Thoracic aorta (tissue), 2 donors: ENCODE results near the gene GAS5. TPM values are rescaled to one million over a fixed set of nuclear protein-coding genes. Genes with fewer than 3 reads are reported as not detected.
"Not testable (repeated sequence)": the region's sequence is repeated elsewhere in the genome, so short reads cannot be mapped to it uniquely, and the experiment has no call there.

Source experiments
- ATAC-seq: fragments of 150-250 bp; one replicate; pipeline ENCODE4 v1.8.0; 2017; ENCODE audit warnings: low read depth; ENCODE audit not compliant: insufficient number of reproducible peaks, low FRiP score
- DNase-seq: peaks from one replicate; pipeline ENCODE4 v3.0.0-alpha.2; 2020; ENCODE audit warnings: low spot score
- H3K27ac ChIP-seq, 2 donors: fragments of 200-600 bp; sonication (generic); 1 replicate in 1 of 2; 2 replicates in 1 of 2; pipeline ENCODE4 v1.5.1; 2016; ENCODE audit warnings: mild to moderate bottlenecking in 2 of 2, moderate library complexity in 2 of 2
- H3K27me3 ChIP-seq: fragments of 200-600 bp; sonication (generic); replicated peaks from 2 replicates; pipeline ENCODE4 v1.6.0; 2016; ENCODE audit warnings: mild to moderate bottlenecking; ENCODE audit not compliant: insufficient read depth
- H3K36me3 ChIP-seq: fragments of 200-600 bp; sonication (generic); one replicate; pipeline ENCODE4 v1.5.1; 2016
- H3K4me1 ChIP-seq, 2 donors: fragments of 200-600 bp; sonication (generic); 1 replicate in 1 of 2; 2 replicates in 1 of 2; pipeline versions ENCODE4 v1.5.1 to v1.6.0; 2016; ENCODE audit warnings: low read depth in 2 of 2, mild to moderate bottlenecking in 1 of 2; ENCODE audit not compliant: control insufficient read depth in 1 of 2
- H3K4me3 ChIP-seq: fragments of 200-600 bp; sonication (generic); 2 replicates; pipeline ENCODE4 v1.5.1; 2016; ENCODE audit warnings: mild to moderate bottlenecking
- H3K9me3 ChIP-seq: fragments of 200-600 bp; sonication (generic); 2 replicates; pipeline ENCODE4 v1.5.1; 2016
- CTCF ChIP-seq: fragments of 200-600 bp; sonication (generic); IDR thresholded peaks from one replicate; pipeline ENCODE4 v1.5.1; 2019; ENCODE audit warnings: antibody characterized with exemption
- total RNA-seq, 2 donors: library from RNA; depleted of rRNA; stranded (reverse); fragments of >200 nt; gene quantifications; one replicate each; pipeline versions ENCODE4 v1.1.0 to v1.2.3, GENCODE V29; 2016

Gene GAS5
- total RNA-seq, 2 donors from 2014 or later = 120 to 294 TPM

GRCh38 chr1:173862769-173863223, 5.0 kb downstream of the GAS5 start:
- Histone ChIP-seq H3K27ac (no peak overlapping the region), H3K36me3 (peaks cover 27% of the 10 kb centered on the region), H3K9me3 (no peaks in the 10 kb centered on the region), H3K4me3 (no peak overlapping the region), H3K27me3 (no peaks in the 10 kb centered on the region), H3K4me1 (peaks cover 11 to 25% of the 10 kb centered on the region in 2 donors)
- DNase-seq (no peak), ATAC-seq (no peak)
- TF ChIP-seq CTCF = no peak

GRCh38 chr1:173862146-173862768, 5.5 kb downstream of the GAS5 start:
- peaks cover 11 to 22% of the 10 kb centered on the region in 2 donors for H3K4me1 ChIP-seq
- not testable (repeated sequence) for H3K27ac ChIP-seq, H3K9me3 ChIP-seq, H3K4me3 ChIP-seq, DNase-seq, H3K27me3 ChIP-seq, ATAC-seq
- H3K36me3 ChIP-seq = peaks cover 27% of the 10 kb centered on the region

GRCh38 chr1:173861731-173862145, 6.1 kb downstream of the GAS5 start:
- no peak for TF ChIP-seq CTCF
- peaks cover 27% of the 10 kb centered on the region for H3K36me3 ChIP-seq
- DNase-seq (no peak), ATAC-seq (no peak)
- no peak overlapping the region for H3K4me3 ChIP-seq
- H3K27ac ChIP-seq = no peak overlapping the region
- H3K4me1 ChIP-seq = peaks cover 9 to 17% of the 10 kb centered on the region in 2 donors
- no peaks in the 10 kb centered on the region for H3K27me3 ChIP-seq
- no peaks in the 10 kb centered on the region for H3K9me3 ChIP-seq

- no peak for ATAC-seq
- no peak for DNase-seq
- no peak overlapping the region for H3K4me3 ChIP-seq
- H3K4me1 ChIP-seq = peaks cover 0 to under 1% of the 10 kb centered on the region in 2 donors
- no peak for TF ChIP-seq CTCF
- H3K27ac ChIP-seq = no peak overlapping the region
- no peaks in the 10 kb centered on the region for H3K9me3 ChIP-seq
- H3K27me3 ChIP-seq = no peaks in the 10 kb centered on the region
- H3K36me3 ChIP-seq = peaks cover 24% of the 10 kb centered on the region
These were observed 7.7 kb downstream of the GAS5 start for GRCh38 chr1:173860065-173860464.

GRCh38 chr1:173859547-173859946, 8.2 kb downstream of the GAS5 start:
- DNase-seq, H3K27me3 ChIP-seq, H3K4me3 ChIP-seq, H3K27ac ChIP-seq, ATAC-seq, H3K9me3 ChIP-seq, H3K4me1 ChIP-seq: not testable (repeated sequence)
- peaks cover 19% of the 10 kb centered on the region for H3K36me3 ChIP-seq

GRCh38 chr1:173857363-173857917, 10.3 kb downstream of the GAS5 start:
- H3K9me3 ChIP-seq = no peaks in the 10 kb centered on the region
- H3K4me1 ChIP-seq = no peaks in the 10 kb centered on the region
- ATAC-seq (no peak), DNase-seq (no peak)
- TF ChIP-seq CTCF = no peak
- H3K27me3 ChIP-seq = no peaks in the 10 kb centered on the region
- peaks cover 4% of the 10 kb centered on the region for H3K36me3 ChIP-seq
- no peak overlapping the region for H3K27ac ChIP-seq
- no peak overlapping the region for H3K4me3 ChIP-seq
